Fibroblast of villous mesenchyme (primary cell): Measurements from ENCODE around the gene MMP24OS. TPM values are rescaled to one million over a fixed set of nuclear protein-coding genes. Genes with fewer than 3 reads are reported as not detected.

Source experiments
- DNase-seq: peaks from one replicate; pipeline ENCODE4 v3.0.0-alpha.2; 2010; ENCODE audit warnings: low read depth
- H3K4me3 ChIP-seq: 2 replicates; pipeline ENCODE4 v1.5.1; 2011; ENCODE audit warnings: low read depth, mild to moderate bottlenecking, low read length
- CTCF ChIP-seq: IDR thresholded peaks from 2 replicates; pipeline ENCODE4 v1.5.1; 2012; ENCODE audit warnings: low read depth, mild to moderate bottlenecking, low read length; ENCODE audit not compliant: insufficient read depth
- total RNA-seq: library from RNA; depleted of rRNA; stranded (reverse); fragments of >200 nt; gene quantifications from 2 replicates; pipeline ENCODE4 v1.2.3, GENCODE V29; 2012

MMP24OS gene
- total RNA-seq, 1 donor: 14.7 TPM

DNA sequence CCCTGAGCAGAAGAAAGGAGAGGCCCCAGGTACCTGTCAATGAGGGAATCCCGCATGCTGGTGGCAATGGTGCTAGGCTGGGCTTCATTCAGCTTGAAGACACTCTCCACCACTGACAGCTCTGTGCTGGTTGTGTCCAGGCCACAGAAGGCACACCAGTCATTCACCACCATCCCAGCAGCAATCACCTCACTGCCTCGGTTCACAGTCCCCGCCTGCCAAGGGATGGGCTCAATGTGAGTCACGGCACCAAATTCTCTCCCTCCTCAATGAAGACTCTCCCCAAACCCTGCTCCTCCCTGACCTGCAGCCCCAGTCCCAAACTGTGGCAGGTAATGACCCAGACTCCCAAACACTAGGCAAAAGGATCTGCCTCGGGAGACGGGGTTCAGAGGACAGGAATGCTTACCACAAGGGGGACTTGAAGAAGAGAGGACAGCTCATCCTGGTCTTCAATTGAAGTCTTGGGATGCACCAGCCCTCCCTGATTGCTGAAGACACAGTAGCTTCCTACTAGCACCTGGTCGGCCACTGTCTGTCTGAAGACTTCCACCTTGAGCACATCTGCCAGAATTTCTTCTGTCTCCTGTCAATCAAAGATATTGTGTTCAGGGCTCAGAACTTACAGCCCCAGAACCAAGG is 1.7 kb upstream of the MMP24OS start:
- DNase-seq: no peak
- TF ChIP-seq CTCF: no peak
- H3K4me3 ChIP-seq: no peak overlapping the region

DNA sequence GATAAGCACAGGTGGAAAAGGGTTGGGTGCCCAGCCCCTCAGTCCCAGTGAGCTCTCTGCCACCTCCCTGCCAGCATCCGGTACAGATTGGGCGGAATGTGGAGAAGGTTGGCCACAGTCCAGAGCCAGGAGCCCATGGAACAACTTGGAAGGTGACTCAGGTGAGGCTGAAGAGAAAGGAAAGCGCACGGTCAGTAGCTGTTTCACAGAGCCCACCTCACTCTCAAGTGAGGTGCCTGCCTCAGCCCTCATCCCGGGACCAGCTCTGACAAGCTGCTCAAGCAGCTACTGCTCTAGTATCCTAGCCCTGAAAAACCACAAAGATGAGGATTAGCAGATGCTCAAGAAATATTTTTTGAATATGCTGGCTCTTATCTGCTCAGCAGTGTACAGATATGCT is 1.1 kb upstream of the MMP24OS start:
- DNase-seq: no peak
- TF ChIP-seq CTCF: no peak
- no peak overlapping the region for H3K4me3 ChIP-seq

DNA sequence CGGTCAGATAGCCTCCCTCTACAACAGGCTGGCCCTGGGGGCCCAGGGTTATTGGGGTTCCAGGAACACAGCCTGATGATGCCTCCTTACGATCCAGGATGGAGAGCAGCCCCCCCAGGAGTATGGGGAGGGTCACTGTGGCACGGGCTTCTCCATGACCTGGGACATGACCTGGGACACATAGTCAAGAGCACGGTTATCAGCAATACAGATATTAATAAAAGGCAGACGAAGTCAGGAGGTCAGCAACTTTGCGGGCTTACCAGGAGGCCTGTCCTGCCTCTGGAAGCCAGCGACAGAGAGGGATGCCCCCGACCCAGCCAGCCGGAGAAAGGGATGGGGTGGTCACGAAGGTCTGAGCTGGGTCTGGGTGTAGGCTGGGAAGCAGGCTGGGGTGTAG is 795 bp downstream of the MMP24OS start:
- TF ChIP-seq CTCF: no peak
- H3K4me3 ChIP-seq: peak overlapping the region; percentile 74
- DNase-seq: no peak

DNA sequence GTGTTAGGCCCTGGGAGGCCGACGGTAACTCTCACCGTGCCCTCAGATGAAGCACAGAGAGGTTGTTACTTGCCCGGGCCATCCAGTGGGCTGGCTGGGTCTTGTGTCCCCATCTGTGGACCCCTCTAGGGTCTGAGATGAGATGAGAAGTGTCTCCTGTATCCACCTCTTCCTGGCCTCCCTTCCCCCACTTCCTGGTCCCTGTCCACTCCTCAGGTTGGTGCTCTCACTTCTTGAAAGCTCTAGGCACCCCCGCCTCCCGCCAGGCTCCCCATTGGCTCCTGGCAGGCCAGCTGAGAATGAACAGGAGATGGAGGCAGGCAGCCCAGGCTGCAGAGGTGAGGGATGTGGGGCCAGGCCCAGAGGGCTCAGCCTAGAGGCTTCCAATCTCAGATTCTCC is 1.5 kb downstream of the MMP24OS start:
- no peak for TF ChIP-seq CTCF
- DNase-seq: no peak
- H3K4me3 ChIP-seq: peak overlapping the region; percentile 74

DNA sequence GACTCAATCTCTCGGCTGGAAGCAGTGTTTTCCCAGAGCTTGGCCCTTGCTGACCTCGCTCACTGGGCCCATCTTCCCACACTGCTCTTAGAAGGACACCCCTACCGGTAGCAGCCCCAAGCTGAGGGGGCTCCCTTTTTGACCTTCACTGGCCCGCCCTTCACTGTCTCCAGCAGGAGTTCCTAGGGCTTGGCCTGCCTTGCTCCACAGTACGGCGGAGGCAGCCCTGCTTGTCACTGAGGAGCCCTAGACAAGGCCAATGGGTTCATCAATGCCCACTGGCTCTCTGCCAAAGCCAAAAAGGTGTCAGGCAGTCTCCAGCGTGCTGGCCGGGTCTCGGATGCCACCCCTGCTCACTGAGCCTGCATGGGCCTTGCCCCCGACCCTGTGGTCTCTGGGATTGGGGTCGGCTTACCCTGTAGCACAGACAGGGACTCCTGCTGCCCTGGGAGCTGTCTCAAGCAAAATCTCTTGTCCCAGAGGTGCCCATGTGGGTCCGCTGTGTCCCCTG is 2.1 kb downstream of the MMP24OS start:
- TF ChIP-seq CTCF: no peak
- H3K4me3 ChIP-seq: no peak overlapping the region
- DNase-seq: no peak

DNA sequence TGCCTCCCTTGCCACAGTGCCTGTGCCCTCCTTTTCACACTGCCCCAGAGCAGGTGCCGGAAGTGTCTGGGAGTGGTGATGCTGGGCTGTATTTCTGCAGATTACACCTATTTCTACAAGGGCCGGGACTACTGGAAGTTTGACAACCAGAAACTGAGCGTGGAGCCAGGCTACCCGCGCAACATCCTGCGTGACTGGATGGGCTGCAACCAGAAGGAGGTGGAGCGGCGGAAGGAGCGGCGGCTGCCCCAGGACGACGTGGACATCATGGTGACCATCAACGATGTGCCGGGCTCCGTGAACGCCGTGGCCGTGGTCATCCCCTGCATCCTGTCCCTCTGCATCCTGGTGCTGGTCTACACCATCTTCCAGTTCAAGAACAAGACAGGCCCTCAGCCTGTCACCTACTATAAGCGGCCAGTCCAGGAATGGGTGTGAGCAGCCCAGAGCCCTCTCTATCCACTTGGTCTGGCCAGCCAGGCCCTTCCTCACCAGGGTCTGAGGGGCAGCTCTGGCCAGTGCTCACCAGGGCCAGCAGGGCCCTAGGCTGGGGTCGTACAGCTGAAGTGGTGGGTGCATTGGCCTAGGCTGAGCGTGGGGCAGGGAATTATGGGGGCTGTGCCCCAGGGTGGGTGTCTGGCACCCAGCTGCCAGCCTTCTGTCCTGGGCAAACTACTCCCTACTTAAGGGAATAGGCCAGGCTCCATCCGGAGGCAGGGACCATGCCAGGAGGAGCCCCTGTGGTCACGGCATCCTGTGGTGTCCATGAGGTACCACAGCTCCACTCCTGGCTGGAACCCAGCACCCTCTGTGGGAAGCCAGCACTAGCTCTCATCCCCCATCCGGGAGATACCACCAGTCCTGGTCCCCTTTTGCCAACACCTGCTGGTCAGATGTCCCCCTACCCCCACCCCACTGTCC is 3.5 kb downstream of the MMP24OS start:
- no peak overlapping the region for H3K4me3 ChIP-seq
- no peak for TF ChIP-seq CTCF
- DNase-seq: no peak
